SJSA1 (cell line): ENCODE data around the gene PDE10A. TPM values are rescaled to one million over a fixed set of nuclear protein-coding genes. Genes with fewer than 3 reads are reported as not detected.
A peak's percentile ranks its signal among the peaks of the same experiment; 100 is the strongest.

Source experiments
- DNase-seq, 2 experiments: peaks; one replicate each; pipeline ENCODE4 v3.0.0-alpha.2; 2015 to 2020; ENCODE audit warnings: low spot score in 2 of 2, low read depth in 1 of 2
- H3K27ac ChIP-seq: fragments of 250-450 bp; sonication (Bioruptor Pico); 2 replicates; pipeline ENCODE4 v1.5.1; 2020; ENCODE audit warnings: mild to moderate bottlenecking, moderate library complexity
- H3K27me3 ChIP-seq: fragments of 250-450 bp; sonication (Bioruptor Pico); replicated peaks from 2 replicates; pipeline ENCODE4 v1.5.1; 2020; ENCODE audit warnings: mild to moderate bottlenecking, moderate library complexity
- H3K36me3 ChIP-seq: fragments of 250-450 bp; sonication (Bioruptor Pico); 2 replicates; pipeline ENCODE4 v1.5.1; 2020; ENCODE audit warnings: mild to moderate bottlenecking
- H3K4me1 ChIP-seq: fragments of 250-450 bp; sonication (Bioruptor Pico); replicated peaks from 2 replicates; pipeline ENCODE4 v1.6.1; 2021; ENCODE audit warnings: mild to moderate bottlenecking
- H3K4me3 ChIP-seq: fragments of 250-450 bp; sonication (Bioruptor Pico); 2 replicates; pipeline ENCODE4 v1.5.1; 2020; ENCODE audit warnings: mild to moderate bottlenecking
- H3K9me3 ChIP-seq: fragments of 250-450 bp; sonication (Bioruptor Pico); replicated peaks from 2 replicates; pipeline ENCODE4 v1.5.1; 2020; ENCODE audit warnings: mild to moderate bottlenecking
- total RNA-seq: library from RNA; depleted of rRNA; stranded (reverse); fragments of >200 nt; shearing (Covaris generic); gene quantifications from 2 replicates; pipeline ENCODE4 v1.2.3, GENCODE V29; 2014

Gene PDE10A
- total RNA-seq, 1 experiment from 2014 or later, result 2.4 TPM

DNA sequence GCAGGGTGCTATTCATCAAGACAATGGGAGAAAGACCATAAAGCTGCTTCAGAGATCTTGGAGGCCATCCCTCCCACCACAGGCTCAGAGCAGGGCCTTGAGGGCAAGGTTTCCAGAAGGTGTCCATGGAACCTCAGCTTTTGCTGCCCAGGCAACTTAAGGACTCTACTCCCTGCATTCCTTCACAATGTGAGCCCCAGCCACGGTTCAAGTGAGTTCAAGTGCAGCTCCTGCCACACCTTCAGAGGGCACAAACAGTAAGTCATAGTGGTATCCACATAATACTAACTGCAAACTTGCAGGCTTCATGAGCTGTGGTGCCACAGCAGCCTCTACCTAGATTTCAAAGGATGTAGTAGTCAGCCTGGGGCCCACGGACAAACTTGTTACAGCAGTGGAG lies 209.6 kb downstream of the PDE10A start:
- Histone ChIP-seq H3K36me3 (no peaks in the 10 kb centered on the region), H3K27me3 (no peaks in the 10 kb centered on the region; the same call in 1 of the 2 replicates), H3K9me3 (no peaks in the 10 kb centered on the region), H3K27ac (no peak overlapping the region), H3K4me3 (no peak overlapping the region), H3K4me1 (no peaks in the 10 kb centered on the region)
- DNase-seq, result no peak

DNA sequence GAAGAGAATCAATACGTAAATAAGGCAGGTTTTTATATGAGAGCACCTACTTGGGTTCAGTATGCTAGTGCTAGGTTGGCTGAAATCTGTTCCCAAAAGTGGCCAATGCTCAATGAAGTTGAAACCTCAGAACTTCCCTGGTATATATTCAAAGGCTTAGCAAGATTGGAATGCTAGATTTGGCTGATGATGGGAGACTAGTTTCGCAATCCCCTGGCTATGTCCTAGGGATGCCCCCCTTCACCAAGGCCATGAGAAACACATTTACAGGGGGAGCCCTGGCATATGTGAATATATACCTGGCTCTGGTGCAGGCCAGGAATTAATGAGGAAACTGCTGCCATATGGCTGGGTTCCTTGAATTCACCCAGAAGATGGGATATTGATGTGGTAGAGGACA lies 211.2 kb downstream of the PDE10A start:
- Histone ChIP-seq H3K36me3 (no peaks in the 10 kb centered on the region), H3K9me3 (no peaks in the 10 kb centered on the region), H3K27ac (no peak overlapping the region), H3K4me1 (no peaks in the 10 kb centered on the region), H3K4me3 (no peak overlapping the region), H3K27me3 (no peaks in the 10 kb centered on the region; the same call in 1 of the 2 replicates)
- DNase-seq, result no peak

DNA sequence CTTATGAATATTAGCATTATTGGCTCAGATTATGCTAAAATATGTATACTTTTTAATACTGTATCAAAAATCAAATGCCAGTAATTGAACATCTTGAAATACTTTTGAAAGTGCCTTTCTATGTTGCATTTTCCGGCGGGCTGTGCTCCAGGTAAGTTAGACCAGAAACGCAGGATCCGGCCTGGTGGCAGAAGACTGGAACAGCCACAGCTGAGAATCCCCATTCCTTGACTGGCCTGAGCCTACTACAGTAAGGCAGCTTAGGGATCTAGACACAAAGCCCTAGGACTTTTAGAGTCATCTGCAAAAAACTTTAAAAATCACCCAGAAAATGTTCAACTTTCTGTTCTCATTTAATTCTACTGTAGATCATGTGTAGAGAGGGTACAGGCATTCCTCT lies 214.8 kb downstream of the PDE10A start:
- no peak overlapping the region for H3K4me3 ChIP-seq
- no peak for DNase-seq
- H3K27me3 ChIP-seq, result no peaks in the 10 kb centered on the region; the same call in 1 of the 2 replicates
- no peaks in the 10 kb centered on the region for H3K4me1 ChIP-seq
- H3K36me3 ChIP-seq, result no peaks in the 10 kb centered on the region
- no peaks in the 10 kb centered on the region for H3K9me3 ChIP-seq
- no peak overlapping the region for H3K27ac ChIP-seq

DNA sequence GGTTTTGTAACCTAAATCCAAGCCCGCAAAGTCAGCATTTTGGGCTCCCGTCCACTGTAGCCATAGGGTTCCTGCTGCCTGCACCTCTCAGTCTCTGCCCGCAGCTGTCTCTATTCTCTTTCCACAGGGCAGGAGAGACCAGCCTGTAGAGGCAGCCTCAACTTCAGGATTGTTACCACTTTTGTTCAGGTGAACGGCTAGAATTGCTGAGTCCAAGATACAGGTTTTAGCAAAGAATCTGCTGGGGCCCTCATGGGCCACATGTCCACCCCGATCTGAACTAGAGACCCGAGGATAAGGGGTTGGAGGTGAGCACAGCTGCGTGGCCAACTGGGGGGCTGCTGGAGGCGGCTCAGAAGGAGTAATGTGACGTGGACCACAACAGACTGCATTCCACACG lies 215.9 kb downstream of the PDE10A start:
- Histone ChIP-seq H3K27me3 (no peaks in the 10 kb centered on the region; the same call in 1 of the 2 replicates), H3K4me1 (no peaks in the 10 kb centered on the region), H3K4me3 (no peak overlapping the region), H3K36me3 (no peaks in the 10 kb centered on the region), H3K9me3 (no peaks in the 10 kb centered on the region), H3K27ac (no peak overlapping the region)
- no peak for DNase-seq

DNA sequence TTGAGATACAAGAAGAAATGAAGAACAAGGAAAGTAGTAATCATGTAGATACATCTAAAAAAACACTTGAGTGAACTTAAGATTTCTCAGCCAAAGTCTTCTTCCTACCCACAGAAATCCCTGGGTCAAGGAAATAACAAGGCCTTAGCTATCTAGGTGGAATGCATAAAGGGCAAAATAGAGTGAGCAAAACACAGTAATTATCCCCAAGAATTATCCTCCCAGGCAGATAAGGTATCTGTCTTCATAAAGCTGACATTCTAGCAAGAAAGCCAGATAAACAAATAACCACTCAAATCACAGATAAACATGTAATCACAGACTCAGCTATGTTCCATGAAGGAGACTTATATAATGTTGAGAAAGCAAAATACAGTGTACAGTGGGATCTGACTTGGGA lies 216.7 kb downstream of the PDE10A start:
- Histone ChIP-seq H3K36me3 (no peaks in the 10 kb centered on the region), H3K4me3 (no peak overlapping the region), H3K4me1 (no peaks in the 10 kb centered on the region), H3K9me3 (no peaks in the 10 kb centered on the region), H3K27me3 (no peaks in the 10 kb centered on the region; the same call in 1 of the 2 replicates), H3K27ac (no peak overlapping the region)
- no peak for DNase-seq

GRCh38 chr6:165443462-165443861 lies 219.6 kb downstream of the PDE10A start:
- H3K4me1 ChIP-seq, result no peaks in the 10 kb centered on the region
- DNase-seq, result no peak
- H3K9me3 ChIP-seq, result no peaks in the 10 kb centered on the region
- no peaks in the 10 kb centered on the region for H3K36me3 ChIP-seq
- no peak overlapping the region for H3K4me3 ChIP-seq
- H3K27ac ChIP-seq, result no peak overlapping the region
- no peaks in the 10 kb centered on the region; the same call in none of the 2 replicates for H3K27me3 ChIP-seq

- DNase-seq, result no peak
- Histone ChIP-seq H3K4me1 (no peaks in the 10 kb centered on the region), H3K36me3 (no peaks in the 10 kb centered on the region), H3K9me3 (no peaks in the 10 kb centered on the region), H3K27ac (no peak overlapping the region), H3K27me3 (no peaks in the 10 kb centered on the region; the same call in 1 of the 2 replicates), H3K4me3 (no peak overlapping the region)
These were observed 221.9 kb downstream of the PDE10A start for GRCh38 chr6:165441181-165441580.

GRCh38 chr6:165439928-165440554 lies 223.0 kb downstream of the PDE10A start:
- no peaks in the 10 kb centered on the region; the same call in 1 of the 2 replicates for H3K27me3 ChIP-seq
- H3K4me1 ChIP-seq, result no peaks in the 10 kb centered on the region
- peak in 1 of 2 experiments; percentile 29 for DNase-seq
- H3K9me3 ChIP-seq, result no peaks in the 10 kb centered on the region
- H3K4me3 ChIP-seq, result no peak overlapping the region
- no peak overlapping the region for H3K27ac ChIP-seq
- H3K36me3 ChIP-seq, result no peaks in the 10 kb centered on the region

GRCh38 chr6:165426892-165427291 lies 236.1 kb downstream of the PDE10A start:
- H3K9me3 ChIP-seq, result no peaks in the 10 kb centered on the region
- no peak for DNase-seq
- 0 out of 2 replicates have a peak, but pooled peaks cover 3% of the 10 kb centered on the region for H3K27me3 ChIP-seq
- H3K4me3 ChIP-seq, result no peak overlapping the region
- H3K27ac ChIP-seq, result no peak overlapping the region
- H3K36me3 ChIP-seq, result no peaks in the 10 kb centered on the region
- no peaks in the 10 kb centered on the region for H3K4me1 ChIP-seq

GRCh38 chr6:165422192-165422591 lies 240.8 kb downstream of the PDE10A start:
- 0 out of 2 replicates have a peak, but pooled peaks cover 1% of the 10 kb centered on the region for H3K27me3 ChIP-seq
- H3K27ac ChIP-seq, result no peak overlapping the region
- no peaks in the 10 kb centered on the region for H3K36me3 ChIP-seq
- no peak overlapping the region for H3K4me3 ChIP-seq
- no peaks in the 10 kb centered on the region for H3K9me3 ChIP-seq
- DNase-seq, result no peak
- no peaks in the 10 kb centered on the region for H3K4me1 ChIP-seq

DNA sequence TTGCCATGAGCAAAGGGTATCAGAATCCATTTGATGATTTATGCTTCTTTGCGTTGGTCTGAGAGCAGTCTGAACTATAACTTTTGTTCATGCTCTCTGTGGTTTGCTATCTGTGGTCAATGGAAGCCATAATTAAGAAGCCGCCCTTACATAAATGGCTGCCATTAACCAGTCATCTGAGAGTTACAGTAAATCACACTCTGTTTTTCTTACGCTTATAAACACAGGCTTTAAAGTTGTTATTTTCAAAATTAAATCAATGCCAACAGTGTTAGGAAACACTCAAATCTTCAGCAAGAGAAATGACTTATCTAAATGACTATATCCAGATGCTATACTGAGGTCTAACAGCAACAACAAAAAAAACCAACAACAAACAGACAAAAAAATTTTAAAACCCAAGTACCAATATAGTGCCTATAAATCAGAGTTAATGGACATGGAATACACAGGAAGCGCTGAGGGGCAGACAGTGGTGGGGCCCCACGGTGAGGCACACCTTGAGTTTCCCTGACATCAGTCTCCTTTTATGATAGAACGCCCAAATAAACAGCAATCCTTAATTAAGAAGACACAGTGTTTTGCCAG lies 245.7 kb downstream of the PDE10A start:
- Histone ChIP-seq H3K36me3 (no peaks in the 10 kb centered on the region), H3K4me3 (no peak overlapping the region)
- DNase-seq, result no peak

DNA sequence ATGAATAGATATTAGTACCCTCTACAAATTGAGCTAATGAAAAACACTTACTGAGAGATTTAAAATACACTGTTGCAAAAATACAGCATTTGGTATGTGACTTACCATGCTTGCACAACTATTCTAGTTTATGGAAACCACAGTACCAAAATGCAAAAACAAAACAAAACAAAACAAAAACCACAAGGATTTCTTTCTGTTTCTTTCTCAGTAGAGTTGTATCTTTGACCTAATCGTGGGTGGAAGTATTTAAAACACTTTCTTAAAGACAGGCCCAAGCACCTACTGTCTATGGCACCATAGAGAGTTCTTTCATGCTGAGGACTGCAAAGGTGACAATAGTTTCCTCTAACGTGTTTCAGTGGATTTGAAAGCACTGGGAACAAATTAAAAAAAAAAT lies 258.3 kb downstream of the PDE10A start:
- Histone ChIP-seq H3K4me1 (no peaks in the 10 kb centered on the region), H3K27me3 (no peaks in the 10 kb centered on the region), H3K36me3 (no peaks in the 10 kb centered on the region), H3K27ac (no peak overlapping the region), H3K4me3 (no peak overlapping the region), H3K9me3 (no peaks in the 10 kb centered on the region)
- no peak for DNase-seq

More for the DNA sequence above, 245.7 kb downstream of the PDE10A start:
- 0 out of 2 replicates have a peak, but pooled peaks cover 1% of the 10 kb centered on the region for H3K27me3 ChIP-seq
- no peak overlapping the region for H3K27ac ChIP-seq
- H3K9me3 ChIP-seq, result no peaks in the 10 kb centered on the region
- H3K4me1 ChIP-seq, result no peaks in the 10 kb centered on the region

DNA sequence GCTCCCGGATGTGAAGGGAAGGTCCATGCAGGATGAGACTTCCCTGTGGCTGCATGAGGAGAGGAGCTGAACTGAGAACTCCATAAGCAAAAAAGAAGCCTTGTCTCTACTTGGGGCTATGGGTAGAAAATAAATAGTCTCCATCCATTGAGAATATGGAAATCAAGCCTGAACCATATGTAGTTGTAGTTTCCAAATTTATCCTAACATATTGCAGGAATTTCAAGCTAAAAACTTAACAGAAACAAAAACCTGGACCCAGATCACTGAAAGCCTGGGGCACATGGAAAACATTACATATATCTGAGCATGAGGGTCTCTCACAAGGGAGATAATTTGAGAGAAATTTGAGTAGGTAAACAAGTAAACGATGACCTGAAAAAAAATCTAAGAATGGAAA lies 258.7 kb downstream of the PDE10A start:
- no peaks in the 10 kb centered on the region for H3K36me3 ChIP-seq
- no peaks in the 10 kb centered on the region for H3K27me3 ChIP-seq
- no peak overlapping the region for H3K27ac ChIP-seq
- H3K4me3 ChIP-seq, result no peak overlapping the region
- H3K4me1 ChIP-seq, result no peaks in the 10 kb centered on the region
- DNase-seq, result no peak
- H3K9me3 ChIP-seq, result no peaks in the 10 kb centered on the region

GRCh38 chr6:165403006-165403595 lies 259.9 kb downstream of the PDE10A start:
- no peak for DNase-seq
- Histone ChIP-seq H3K27me3 (no peaks in the 10 kb centered on the region), H3K4me3 (no peak overlapping the region), H3K27ac (no peak overlapping the region), H3K36me3 (no peaks in the 10 kb centered on the region), H3K9me3 (no peaks in the 10 kb centered on the region), H3K4me1 (no peaks in the 10 kb centered on the region)
